H9 (cell line): Measurements from ENCODE around the gene BRSK2. TPM values are rescaled to one million over a fixed set of nuclear protein-coding genes. Genes with fewer than 3 reads are reported as not detected.

ENCODE experiments used
- DNase-seq: peaks from one replicate; pipeline ENCODE4 v3.0.0-alpha.2; 2017
- H2AFZ ChIP-seq: one replicate; pipeline ENCODE4 v1.6.1; 2013; ENCODE audit warnings: mild to moderate bottlenecking, low read length, control low read depth, moderate library complexity
- H2AK5ac ChIP-seq: 2 replicates; pipeline ENCODE4 v1.6.1; 2013; ENCODE audit warnings: low read length, control low read depth, mixed read lengths; ENCODE audit not compliant: insufficient read length
- H2BK120ac ChIP-seq: one replicate; pipeline ENCODE4 v1.6.1; 2013; ENCODE audit warnings: low read depth, mild to moderate bottlenecking, low read length, control low read depth, inconsistent platforms; ENCODE audit not compliant: poor library complexity, severe bottlenecking
- H2BK12ac ChIP-seq: 2 replicates; pipeline ENCODE4 v1.6.1; 2013; ENCODE audit warnings: low read length, control low read depth, mixed read lengths, low read depth; ENCODE audit not compliant: insufficient read length
- H2BK15ac ChIP-seq: 2 replicates; pipeline ENCODE4 v1.6.1; 2013; ENCODE audit warnings: low read depth, low read length, control low read depth
- H2BK20ac ChIP-seq: one replicate; pipeline ENCODE4 v1.6.1; 2013; ENCODE audit warnings: low read depth, mild to moderate bottlenecking, low read length, control low read depth, inconsistent platforms; ENCODE audit not compliant: poor library complexity, severe bottlenecking
- H2BK5ac ChIP-seq: 2 replicates; pipeline ENCODE4 v1.6.1; 2013; ENCODE audit warnings: low read length, control low read depth, mixed read lengths; ENCODE audit not compliant: insufficient read length
- H3K14ac ChIP-seq: 2 replicates; pipeline ENCODE4 v1.6.1; 2013; ENCODE audit warnings: low read length, control low read depth; ENCODE audit not compliant: insufficient read depth
- H3K18ac ChIP-seq: 2 replicates; pipeline ENCODE4 v1.6.1; 2013; ENCODE audit warnings: low read depth, mild to moderate bottlenecking, mixed read lengths, low read length, control low read depth; ENCODE audit not compliant: insufficient read length
- H3K23ac ChIP-seq: 2 replicates; pipeline ENCODE4 v1.6.1; 2013; ENCODE audit warnings: low read length, control low read depth, mixed read lengths, low read depth; ENCODE audit not compliant: insufficient read length
- H3K23me2 ChIP-seq: 2 replicates; pipeline ENCODE4 v1.6.1; 2013; ENCODE audit warnings: low read depth, mild to moderate bottlenecking, mixed read lengths, low read length, control low read depth; ENCODE audit not compliant: insufficient read length, poor library complexity, severe bottlenecking
- H3K27ac ChIP-seq: 2 replicates; pipeline ENCODE4 v1.5.1; 2013; ENCODE audit warnings: low read length, control low read depth, mixed read lengths, low read depth; ENCODE audit not compliant: insufficient read length
- H3K27me3 ChIP-seq: 2 replicates; pipeline ENCODE4 v1.6.1; 2013; ENCODE audit warnings: low read length, control low read depth, inconsistent platforms; ENCODE audit not compliant: insufficient read depth
- H3K4ac ChIP-seq: 2 replicates; pipeline ENCODE4 v1.6.1; 2013; ENCODE audit warnings: low read depth, mild to moderate bottlenecking, control low read depth, inconsistent platforms, low read length, moderate library complexity
- H3K4me1 ChIP-seq: 2 replicates; pipeline ENCODE4 v1.6.1; 2013; ENCODE audit warnings: low read length, control low read depth, inconsistent platforms; ENCODE audit not compliant: insufficient read depth
- H3K4me2 ChIP-seq: 2 replicates; pipeline ENCODE4 v1.6.1; 2013; ENCODE audit warnings: low read length, control low read depth, mixed read lengths; ENCODE audit not compliant: insufficient read length, insufficient read depth
- H3K56ac ChIP-seq: 2 replicates; pipeline ENCODE4 v1.6.1; 2013; ENCODE audit warnings: low read depth, mild to moderate bottlenecking, mixed read lengths, low read length, control low read depth; ENCODE audit not compliant: insufficient read length
- H3K79me1 ChIP-seq: 2 replicates; pipeline ENCODE4 v1.6.1; 2013; ENCODE audit warnings: low read depth, mild to moderate bottlenecking, moderate library complexity, low read length, control low read depth, inconsistent platforms; ENCODE audit not compliant: insufficient read depth, poor library complexity, severe bottlenecking
- H3K79me2 ChIP-seq: 2 replicates; pipeline ENCODE4 v1.6.1; 2013; ENCODE audit warnings: low read length, control low read depth, inconsistent platforms; ENCODE audit not compliant: insufficient read depth
- H3K9ac ChIP-seq: 2 replicates; pipeline ENCODE4 v1.6.1; 2013; ENCODE audit warnings: low read length, control low read depth, mixed read lengths; ENCODE audit not compliant: insufficient read length; ENCODE audit errors: extremely low read depth
- H3K9me3 ChIP-seq: one replicate; pipeline ENCODE4 v1.6.1; 2013; ENCODE audit warnings: low read depth, low read length, inconsistent platforms; ENCODE audit not compliant: control insufficient read depth
- H3T11ph ChIP-seq: one replicate; pipeline ENCODE4 v1.6.1; 2013; ENCODE audit warnings: mild to moderate bottlenecking, low read length, control low read depth, inconsistent platforms
- H4K20me1 ChIP-seq: one replicate; pipeline ENCODE4 v1.6.1; 2013; ENCODE audit not compliant: control insufficient read depth, insufficient read length, insufficient read depth
- H4K5ac ChIP-seq: 2 replicates; pipeline ENCODE4 v1.6.1; 2013; ENCODE audit warnings: low read depth, mild to moderate bottlenecking, mixed read lengths, low read length, control low read depth; ENCODE audit not compliant: insufficient read length
- H4K8ac ChIP-seq: replicated peaks from 2 replicates; pipeline ENCODE4 v1.6.1; 2013; ENCODE audit warnings: low read length, control low read depth, mixed read lengths, low read depth; ENCODE audit not compliant: insufficient read length
- H4K91ac ChIP-seq: 2 replicates; pipeline ENCODE4 v1.6.1; 2013; ENCODE audit warnings: low read depth, mild to moderate bottlenecking, moderate library complexity, mixed read lengths, low read length, control low read depth; ENCODE audit not compliant: insufficient read length
- H3K27ac Mint-ChIP-seq, 3 experiments: 2 replicates in 2 of 3; 3 replicates in 1 of 3; pipeline ENCODE4 v1.8.0; 2020 to 2021; ENCODE audit warnings: mixed read lengths in 3 of 3, mild to moderate bottlenecking in 1 of 3, moderate library complexity in 1 of 3
- H3K27me3 Mint-ChIP-seq: 2 replicates; pipeline ENCODE4 v1.8.0; 2021; ENCODE audit warnings: low read depth, mild to moderate bottlenecking, moderate library complexity, mixed read lengths
- H3K36me3 Mint-ChIP-seq, 3 experiments: 2 replicates in 2 of 3; 3 replicates in 1 of 3; pipeline ENCODE4 v1.8.0; 2020 to 2021; ENCODE audit warnings: low read depth in 3 of 3, mixed read lengths in 3 of 3; ENCODE audit not compliant: insufficient read depth in 1 of 3
- H3K4me1 Mint-ChIP-seq, 2 experiments: 2 replicates each; pipeline ENCODE4 v1.8.0; 2020; ENCODE audit warnings: mixed read lengths in 2 of 2
- H3K4me3 Mint-ChIP-seq, 2 experiments: 2 replicates in 1 of 2; 3 replicates in 1 of 2; pipeline ENCODE4 v1.8.0; 2020 to 2021; ENCODE audit warnings: mild to moderate bottlenecking in 2 of 2, mixed read lengths in 2 of 2, moderate library complexity in 1 of 2
- H3K9me3 Mint-ChIP-seq, 2 experiments: 2 replicates in 1 of 2; 3 replicates in 1 of 2; pipeline ENCODE4 v1.8.0; 2020; ENCODE audit warnings: mild to moderate bottlenecking in 2 of 2, mixed read lengths in 2 of 2, moderate library complexity in 1 of 2
- WGBS: extraction: QIAGEN DNeasy Blood & Tissue Kit; methylation state at CpG from one replicate; pipeline ENCODE4 v1.1.7; 2013; ENCODE audit warnings: missing lambda C conversion rate, low lambda C conversion rate, mixed read lengths; ENCODE audit not compliant: insufficient read length; ENCODE audit errors: extremely low coverage; 5-methylcytosine and 5-hydroxymethylcytosine counted together
- total RNA-seq: library from RNA; stranded (reverse); gene quantifications from 2 replicates; pipeline ENCODE4 v1.2.1, GENCODE V29; 2021
- TF ChIP-seq, protein P1 (sequence below): fragments of 200-600 bp; sonication (generic); conservative IDR thresholded peaks from 3 replicates; pipeline ENCODE4 v1.8.0; 2021; ENCODE audit warnings: antibody characterized with exemption, mild to moderate bottlenecking

The BRSK2 gene
- total RNA-seq, 1 experiment from 2014 or later: 28.4 TPM

DNA sequence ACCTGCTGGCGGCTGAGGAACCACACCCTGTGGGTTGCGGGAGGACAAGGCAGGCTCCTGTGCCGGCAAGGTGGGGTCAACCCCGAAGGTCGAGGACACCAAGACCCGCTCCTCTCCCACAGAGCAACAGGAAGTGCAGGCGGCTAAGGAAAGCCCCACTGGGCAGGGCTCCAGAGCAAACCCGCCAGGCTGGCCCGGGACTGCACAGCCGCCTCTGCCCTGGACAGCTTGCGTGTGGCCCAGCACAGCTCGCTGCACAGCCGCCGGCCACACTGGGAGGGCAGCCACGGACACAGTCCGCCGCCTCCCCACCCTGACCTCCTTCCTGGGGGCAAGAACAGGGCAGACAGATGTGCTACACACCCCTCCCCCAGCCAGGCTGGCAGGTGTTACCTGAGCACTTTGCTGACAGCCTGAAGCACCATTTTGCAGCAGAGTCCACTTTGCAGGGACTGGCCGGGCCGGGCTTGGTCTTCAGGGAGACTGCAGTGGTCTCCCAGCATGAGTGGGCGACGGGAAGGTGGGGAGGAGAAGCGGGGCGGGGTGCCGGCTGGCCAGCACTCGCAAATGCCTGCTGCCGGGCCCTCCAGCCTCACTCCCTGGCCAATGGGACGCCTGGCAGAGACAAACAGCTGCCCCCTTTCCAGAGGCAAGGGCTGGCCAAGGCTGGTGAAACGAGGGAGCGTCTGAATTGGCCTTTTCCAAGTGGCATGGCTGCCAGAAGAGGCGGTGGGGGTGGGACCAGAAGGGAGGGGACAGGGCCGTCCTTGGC, 96.5 kb downstream of the BRSK2 start, which contains the start of gene MOB2:
MOB2 (minus strand) TSS at position 726 of the 772 bp plus-strand sequence; CDS start at position 503, 223 bp downstream.
- H3K27ac ChIP-seq: no peak within 1 kb of the TSS
- TF ChIP-seq, protein P1, sequence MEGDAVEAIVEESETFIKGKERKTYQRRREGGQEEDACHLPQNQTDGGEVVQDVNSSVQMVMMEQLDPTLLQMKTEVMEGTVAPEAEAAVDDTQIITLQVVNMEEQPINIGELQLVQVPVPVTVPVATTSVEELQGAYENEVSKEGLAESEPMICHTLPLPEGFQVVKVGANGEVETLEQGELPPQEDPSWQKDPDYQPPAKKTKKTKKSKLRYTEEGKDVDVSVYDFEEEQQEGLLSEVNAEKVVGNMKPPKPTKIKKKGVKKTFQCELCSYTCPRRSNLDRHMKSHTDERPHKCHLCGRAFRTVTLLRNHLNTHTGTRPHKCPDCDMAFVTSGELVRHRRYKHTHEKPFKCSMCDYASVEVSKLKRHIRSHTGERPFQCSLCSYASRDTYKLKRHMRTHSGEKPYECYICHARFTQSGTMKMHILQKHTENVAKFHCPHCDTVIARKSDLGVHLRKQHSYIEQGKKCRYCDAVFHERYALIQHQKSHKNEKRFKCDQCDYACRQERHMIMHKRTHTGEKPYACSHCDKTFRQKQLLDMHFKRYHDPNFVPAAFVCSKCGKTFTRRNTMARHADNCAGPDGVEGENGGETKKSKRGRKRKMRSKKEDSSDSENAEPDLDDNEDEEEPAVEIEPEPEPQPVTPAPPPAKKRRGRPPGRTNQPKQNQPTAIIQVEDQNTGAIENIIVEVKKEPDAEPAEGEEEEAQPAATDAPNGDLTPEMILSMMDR: no peak
- DNase-seq: no peak

More for the DNA sequence above, 96.5 kb downstream of the BRSK2 start, which contains the start of gene MOB2:
- peaks cover 0 to 5% of the 10 kb centered on the region in 2 experiments; a peak in 1 of 4 replicates for H3K4me1 Mint-ChIP-seq
- Histone ChIP-seq H4K20me1 (no peaks in the 10 kb centered on the region), H2BK120ac (no peak within 1 kb of the TSS), H3K23me2 (no peaks in the 10 kb centered on the region), H2AFZ (no peak within 1 kb of the TSS), H2BK5ac (no peak within 1 kb of the TSS), H3K27me3 (no peaks in the 10 kb centered on the region), H4K8ac (no peak within 1 kb of the TSS), H3K9ac (no peak within 1 kb of the TSS), H3K14ac (no peak within 1 kb of the TSS; the same call in 1 of the 2 replicates), H3K18ac (no peak within 1 kb of the TSS), H3K79me1 (peaks cover 3% of the 10 kb centered on the region), H3K4me1 (no peaks in the 10 kb centered on the region), H4K5ac (no peak within 1 kb of the TSS), H2AK5ac (no peak within 1 kb of the TSS), H3T11ph (no peak within 1 kb of the TSS), H3K4ac (no peak within 1 kb of the TSS), H3K9me3 (no peaks in the 10 kb centered on the region), H4K91ac (no peak within 1 kb of the TSS), H3K79me2 (peaks cover 3% of the 10 kb centered on the region; the same call in 1 of the 2 replicates), H2BK20ac (no peak within 1 kb of the TSS), H2BK15ac (no peak within 1 kb of the TSS), H3K56ac (no peak within 1 kb of the TSS), H3K4me2 (no peak within 1 kb of the TSS), H3K23ac (no peak within 1 kb of the TSS), H2BK12ac (no peak within 1 kb of the TSS)
- WGBS: no CpG with 5 or more reads among the region's 31 CpGs
- no peak within 1 kb of the TSS for H3K4me3 Mint-ChIP-seq
- no peaks in the 10 kb centered on the region for H3K27me3 Mint-ChIP-seq
- H3K9me3 Mint-ChIP-seq: no peaks in the 10 kb centered on the region
- H3K27ac Mint-ChIP-seq: no peak within 1 kb of the TSS
- H3K36me3 Mint-ChIP-seq: no peaks in the 10 kb centered on the region
